Activated B cell treated with CpG ODN at 0.5 μM for 24 hours (primary cell): ENCODE measurements around the gene SERPIND1. TPM values are rescaled to one million over a fixed set of nuclear protein-coding genes. Genes with fewer than 3 reads are reported as not detected.

Experiments used
- ATAC-seq: fragments of 200-7000 bp; cut with Tn5 transposase; one replicate; pipeline ENCODE4 v1.10.0; 2021; ENCODE audit warnings: low read depth, mild to moderate bottlenecking, moderate library complexity
- CTCF ChIA-PET: fragments of 350-600 bp; sonication (Branson Sonifier 250); formaldehyde crosslinking; loops from one replicate; lab custom pipeline; 2021; ENCODE audit warnings: antibody characterized with exemption; lab: Charles Lee
- POLR2A ChIA-PET: fragments of 350-600 bp; sonication (Branson Sonifier 250); formaldehyde crosslinking; loops from one replicate; lab custom pipeline; 2021; ENCODE audit warnings: antibody characterized with exemption; lab: Charles Lee
- DNase-seq: peaks from one replicate; pipeline ENCODE4 v3.0.0; 2022
- H3K27ac Mint-ChIP-seq: one replicate; pipeline ENCODE4 v1.8.0; 2020; ENCODE audit warnings: mixed read lengths
- H3K27me3 Mint-ChIP-seq: one replicate; pipeline ENCODE4 v1.8.0; 2021; ENCODE audit warnings: mixed read lengths
- H3K36me3 Mint-ChIP-seq: one replicate; pipeline ENCODE4 v1.8.0; 2021; ENCODE audit warnings: low read depth, mixed read lengths
- H3K4me1 Mint-ChIP-seq: one replicate; pipeline ENCODE4 v1.8.0; 2021; ENCODE audit warnings: mixed read lengths
- H3K4me3 Mint-ChIP-seq: one replicate; pipeline ENCODE4 v1.8.0; 2020; ENCODE audit warnings: mild to moderate bottlenecking, mixed read lengths
- H3K9me3 Mint-ChIP-seq: one replicate; pipeline ENCODE4 v1.8.0; 2020; ENCODE audit warnings: mixed read lengths
- intact Hi-C: fragments of 100-400 bp; cut with micrococcal nuclease; formaldehyde crosslinking; loops from one replicate; pipeline ENCODE4 v1.15.1; 2024
- total RNA-seq: library from RNA; stranded (reverse); gene quantifications from 2 replicates; pipeline ENCODE4 v1.2.3, GENCODE V29; 2022
- TF ChIP-seq, protein P1 (sequence below): fragments of 200-600 bp; IDR thresholded peaks from one replicate; pipeline ENCODE4 v1.8.0; 2022; ENCODE audit warnings: antibody characterized with exemption, mild to moderate bottlenecking

Gene SERPIND1
- total RNA-seq, 1 donor from 2014 or later = not detected

DNA sequence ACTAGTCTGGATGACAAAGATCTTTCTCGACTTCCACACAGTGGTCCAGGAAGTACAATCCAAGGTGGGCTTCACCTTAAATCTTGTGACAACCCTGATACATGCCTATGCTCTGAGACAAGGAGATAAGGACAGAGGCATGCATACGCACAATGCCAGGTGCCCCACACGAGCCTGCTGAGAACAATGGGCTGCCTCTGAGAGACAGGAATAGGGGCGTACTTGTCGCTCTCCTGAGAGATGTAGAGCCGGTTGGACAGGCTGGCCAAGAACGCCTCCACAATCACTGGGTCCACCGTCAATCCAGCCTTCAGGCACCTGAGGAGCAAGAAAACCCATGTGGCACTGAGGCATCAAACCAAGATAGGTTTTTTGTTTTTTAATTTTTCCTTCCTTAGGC is 25.5 kb downstream of the SERPIND1 start:
- DNase-seq (no peak), ATAC-seq (no peak)
- Mint-ChIP-seq H3K27me3 (no peaks in the 10 kb centered on the region), H3K36me3 (peaks cover 95% of the 10 kb centered on the region), H3K4me3 (no peak overlapping the region), H3K27ac (no peak overlapping the region), H3K9me3 (no peaks in the 10 kb centered on the region), H3K4me1 (peaks cover 5% of the 10 kb centered on the region)
- ChIA-PET CTCF (interaction anchor here (1.2 to 2.0 kb wide), 2 partner anchors 15 kb away, joined by 4 to 6 read pairs; no protein-coding TSS in a partner anchor), POLR2A (no interaction called here)
- TF ChIP-seq, protein P1, sequence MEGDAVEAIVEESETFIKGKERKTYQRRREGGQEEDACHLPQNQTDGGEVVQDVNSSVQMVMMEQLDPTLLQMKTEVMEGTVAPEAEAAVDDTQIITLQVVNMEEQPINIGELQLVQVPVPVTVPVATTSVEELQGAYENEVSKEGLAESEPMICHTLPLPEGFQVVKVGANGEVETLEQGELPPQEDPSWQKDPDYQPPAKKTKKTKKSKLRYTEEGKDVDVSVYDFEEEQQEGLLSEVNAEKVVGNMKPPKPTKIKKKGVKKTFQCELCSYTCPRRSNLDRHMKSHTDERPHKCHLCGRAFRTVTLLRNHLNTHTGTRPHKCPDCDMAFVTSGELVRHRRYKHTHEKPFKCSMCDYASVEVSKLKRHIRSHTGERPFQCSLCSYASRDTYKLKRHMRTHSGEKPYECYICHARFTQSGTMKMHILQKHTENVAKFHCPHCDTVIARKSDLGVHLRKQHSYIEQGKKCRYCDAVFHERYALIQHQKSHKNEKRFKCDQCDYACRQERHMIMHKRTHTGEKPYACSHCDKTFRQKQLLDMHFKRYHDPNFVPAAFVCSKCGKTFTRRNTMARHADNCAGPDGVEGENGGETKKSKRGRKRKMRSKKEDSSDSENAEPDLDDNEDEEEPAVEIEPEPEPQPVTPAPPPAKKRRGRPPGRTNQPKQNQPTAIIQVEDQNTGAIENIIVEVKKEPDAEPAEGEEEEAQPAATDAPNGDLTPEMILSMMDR = no peak
- intact Hi-C loops = no loop called here

DNA sequence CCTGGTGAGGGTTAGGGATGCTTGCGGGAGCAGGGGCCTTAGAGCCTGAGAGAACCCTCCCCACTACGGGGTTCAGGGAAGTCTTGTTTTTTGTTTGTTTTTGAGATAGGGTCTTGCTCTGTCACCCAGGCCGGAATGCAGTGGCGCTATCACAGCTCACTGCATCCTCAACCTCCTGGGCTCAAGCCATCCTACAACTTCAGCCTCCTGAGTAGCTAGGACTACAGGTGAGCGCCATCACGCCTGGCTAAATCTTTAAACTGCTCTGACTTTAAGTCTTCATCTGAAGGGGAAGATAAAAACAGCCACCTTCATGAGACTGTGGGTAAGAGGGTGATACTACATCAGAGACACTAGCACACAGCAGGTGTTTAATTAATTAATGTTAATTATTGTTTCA is 28.5 kb downstream of the SERPIND1 start:
- TF ChIP-seq, protein P1 = no peak
- DNase-seq = no peak
- Mint-ChIP-seq H3K27ac (no peak overlapping the region), H3K36me3 (peaks cover 92% of the 10 kb centered on the region), H3K4me3 (no peak overlapping the region), H3K27me3 (no peaks in the 10 kb centered on the region), H3K9me3 (no peaks in the 10 kb centered on the region), H3K4me1 (peaks cover 5% of the 10 kb centered on the region)
- CTCF ChIA-PET = no interaction called here
- intact Hi-C loops = no loop called here
- POLR2A ChIA-PET = no interaction called here
- no peak for ATAC-seq

DNA sequence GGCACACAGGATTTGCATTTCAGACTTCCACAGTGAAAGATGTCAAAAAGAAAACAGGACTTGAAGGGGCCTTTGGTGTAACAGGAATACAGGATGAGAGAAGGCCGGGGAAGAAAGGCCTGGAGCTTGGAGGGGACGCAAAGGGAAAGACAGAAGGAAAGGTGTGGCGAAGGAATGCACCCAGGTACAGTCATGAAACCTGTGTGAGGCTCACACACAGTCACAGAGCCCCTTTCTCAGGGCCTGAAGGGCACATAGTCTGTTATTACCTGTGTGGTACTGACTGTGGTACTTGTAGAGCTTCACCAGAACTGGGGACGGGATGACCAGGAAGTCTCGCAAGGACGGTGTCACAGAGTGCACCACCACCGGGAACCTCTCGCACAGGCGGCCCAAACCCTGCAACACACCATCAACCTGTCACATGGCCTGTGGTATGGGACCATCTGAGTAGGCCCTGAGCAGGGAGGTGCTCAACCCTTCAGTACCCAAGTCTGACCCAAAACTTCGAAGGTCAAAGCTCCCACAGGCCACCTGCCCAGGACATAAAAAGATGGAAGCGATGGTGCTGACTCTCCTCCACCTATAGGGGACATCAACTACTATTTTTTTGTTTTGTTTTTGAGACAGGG is 29.1 kb downstream of the SERPIND1 start:
- no peak overlapping the region for H3K4me3 Mint-ChIP-seq
- intact Hi-C loops = no loop called here
- peaks cover 92% of the 10 kb centered on the region for H3K36me3 Mint-ChIP-seq
- H3K4me1 Mint-ChIP-seq = peaks cover 5% of the 10 kb centered on the region
- DNase-seq (no peak), ATAC-seq (no peak)
- no peaks in the 10 kb centered on the region for H3K9me3 Mint-ChIP-seq
- ChIA-PET POLR2A (no interaction called here), CTCF (interaction anchor here (1.1 kb wide), 1 partner anchor 9 kb away, joined by 4 read pairs; no protein-coding TSS in a partner anchor)
- TF ChIP-seq, protein P1 = no peak
- no peaks in the 10 kb centered on the region for H3K27me3 Mint-ChIP-seq
- H3K27ac Mint-ChIP-seq = no peak overlapping the region

DNA sequence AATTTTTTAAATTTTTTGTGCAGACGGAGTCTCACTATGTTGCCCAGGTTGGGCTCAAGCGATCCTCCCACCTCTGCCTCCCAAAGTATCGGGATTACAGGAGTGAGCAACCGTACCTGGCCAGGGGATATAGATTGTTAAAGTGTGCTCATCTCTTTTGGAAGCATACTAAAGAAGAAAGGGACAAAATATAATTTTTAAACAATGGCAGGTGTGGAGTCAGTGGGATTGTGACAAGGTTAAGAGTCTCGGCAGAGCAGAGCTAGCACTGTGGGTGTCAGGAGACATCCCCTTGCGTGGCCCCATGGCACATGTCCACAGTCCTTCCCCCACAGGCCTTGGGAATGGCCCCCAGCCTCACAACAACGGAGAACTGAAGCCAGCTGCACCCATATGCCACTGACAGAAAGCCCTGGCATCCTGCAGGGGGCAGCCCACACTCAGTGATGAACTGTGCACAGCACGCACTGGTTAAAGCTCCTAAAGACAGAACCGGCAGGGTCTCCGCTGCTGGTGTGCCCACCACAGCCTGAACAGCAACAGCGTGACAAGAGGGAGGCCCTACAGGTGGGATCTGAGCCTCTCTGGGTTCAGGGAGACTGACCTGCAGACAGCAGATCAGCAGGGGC is 29.9 kb downstream of the SERPIND1 start:
- no peak for ATAC-seq
- peaks cover 89% of the 10 kb centered on the region for H3K36me3 Mint-ChIP-seq
- intact Hi-C loops = no loop called here
- peaks cover 2% of the 10 kb centered on the region for H3K4me1 Mint-ChIP-seq
- no peaks in the 10 kb centered on the region for H3K9me3 Mint-ChIP-seq
- POLR2A ChIA-PET = no interaction called here
- no peaks in the 10 kb centered on the region for H3K27me3 Mint-ChIP-seq
- no peak overlapping the region for H3K4me3 Mint-ChIP-seq
- no peak for DNase-seq
- no peak overlapping the region for H3K27ac Mint-ChIP-seq
- TF ChIP-seq, protein P1 = no peak
- CTCF ChIA-PET = interaction anchor here (0.8 to 1.1 kb wide), 2 partner anchors 10 to 61 kb away, joined by 3 to 4 read pairs; no protein-coding TSS in a partner anchor

DNA sequence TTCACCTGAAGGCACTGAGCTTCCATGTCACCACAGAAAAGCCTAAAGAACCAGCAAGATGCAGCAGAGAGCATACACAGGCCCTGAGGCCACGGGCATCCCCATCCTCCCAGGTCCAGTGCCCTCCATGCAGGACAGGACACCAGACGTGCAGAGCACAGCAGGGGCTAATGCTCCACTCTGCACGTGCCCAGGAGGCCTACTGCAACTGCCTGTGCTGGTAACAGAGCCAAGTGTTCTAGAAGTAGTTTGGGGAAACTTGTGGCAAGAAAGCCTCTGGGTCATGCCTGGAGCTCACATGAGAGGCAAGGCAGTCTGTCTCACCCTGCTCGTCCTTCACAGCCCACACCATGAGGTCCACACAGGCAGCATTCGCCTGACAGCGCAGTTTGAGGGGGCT is 30.7 kb downstream of the SERPIND1 start:
- no peak overlapping the region for H3K27ac Mint-ChIP-seq
- no peak overlapping the region for H3K4me3 Mint-ChIP-seq
- H3K4me1 Mint-ChIP-seq = peaks cover 10% of the 10 kb centered on the region
- H3K36me3 Mint-ChIP-seq = peaks cover 88% of the 10 kb centered on the region
- ChIA-PET CTCF (no interaction called here), POLR2A (no interaction called here)
- no peak for ATAC-seq
- no peaks in the 10 kb centered on the region for H3K9me3 Mint-ChIP-seq
- intact Hi-C loops = no loop called here
- no peak for DNase-seq
- TF ChIP-seq, protein P1 = no peak
- no peaks in the 10 kb centered on the region for H3K27me3 Mint-ChIP-seq
